GM23338 (cell line): ENCODE results near the gene TAPBP. TPM values are rescaled to one million over a fixed set of nuclear protein-coding genes. Genes with fewer than 3 reads are reported as not detected.

Experiments
- ATAC-seq: fragments of 200-7000 bp; cut with Tn5 transposase; 3 replicates; pipeline ENCODE4 v1.9.1; 2020
- DNase-seq: peaks from one replicate; pipeline ENCODE4 v3.0.0-alpha.2; 2015; ENCODE audit warnings: low spot score
- H2AFZ ChIP-seq: fragments of 200-600 bp; sonication (generic); 2 replicates; pipeline ENCODE4 v1.8.0; 2016; ENCODE audit warnings: antibody characterized with exemption, mild to moderate bottlenecking, moderate library complexity
- H3F3A ChIP-seq: fragments of 200-600 bp; sonication (generic); replicated peaks from 2 replicates; pipeline ENCODE4 v1.8.0; 2017; ENCODE audit warnings: antibody characterized with exemption, mixed run types, low read depth
- H3K27ac ChIP-seq: fragments of 200-600 bp; sonication (generic); 2 replicates; pipeline ENCODE4 v1.6.1; 2016; ENCODE audit warnings: low read depth
- H3K27me3 ChIP-seq: fragments of 200-600 bp; sonication (generic); 2 replicates; pipeline ENCODE4 v1.8.0; 2016; ENCODE audit warnings: mild to moderate bottlenecking, mixed run types, moderate library complexity; ENCODE audit not compliant: insufficient read depth
- H3K36me3 ChIP-seq: fragments of 200-600 bp; sonication (generic); 2 replicates; pipeline ENCODE4 v1.8.0; 2016; ENCODE audit warnings: mild to moderate bottlenecking; ENCODE audit not compliant: insufficient read depth
- H3K4me1 ChIP-seq: fragments of 200-600 bp; sonication (generic); 2 replicates; pipeline ENCODE4 v1.8.0; 2016; ENCODE audit warnings: mild to moderate bottlenecking, moderate library complexity; ENCODE audit not compliant: insufficient read depth
- H3K4me2 ChIP-seq: fragments of 200-600 bp; sonication (generic); 2 replicates; pipeline ENCODE4 v1.7.1; 2017; ENCODE audit warnings: mixed run types
- H3K4me3 ChIP-seq: fragments of 200-600 bp; sonication (generic); 2 replicates; pipeline ENCODE4 v1.6.1; 2016; ENCODE audit warnings: mixed run types
- H3K79me2 ChIP-seq: fragments of 200-600 bp; sonication (generic); replicated peaks from 2 replicates; pipeline ENCODE4 v1.8.0; 2017; ENCODE audit warnings: mild to moderate bottlenecking; ENCODE audit not compliant: insufficient read depth
- H3K9me2 ChIP-seq: fragments of 200-600 bp; sonication (generic); 2 replicates; pipeline ENCODE4 v1.8.0; 2017; ENCODE audit not compliant: insufficient read depth
- H4K20me1 ChIP-seq: fragments of 200-600 bp; sonication (generic); replicated peaks from 2 replicates; pipeline ENCODE4 v1.8.0; 2017; ENCODE audit warnings: mild to moderate bottlenecking; ENCODE audit not compliant: insufficient read depth
- H3K27ac Mint-ChIP-seq: 2 replicates; pipeline ENCODE4 v1.8.0; 2020; ENCODE audit warnings: inconsistent platforms, mild to moderate bottlenecking, moderate library complexity, mixed read lengths
- H3K27me3 Mint-ChIP-seq: 3 replicates; pipeline ENCODE4 v1.8.0; 2022; ENCODE audit warnings: low read depth, mild to moderate bottlenecking, moderate library complexity, mixed read lengths, inconsistent platforms; ENCODE audit not compliant: insufficient read depth, poor library complexity
- H3K36me3 Mint-ChIP-seq: 3 replicates; pipeline ENCODE4 v1.8.0; 2021; ENCODE audit warnings: low read depth, mild to moderate bottlenecking, inconsistent platforms, moderate library complexity, mixed read lengths
- H3K4me1 Mint-ChIP-seq: 3 replicates; pipeline ENCODE4 v1.8.0; 2020; ENCODE audit warnings: mild to moderate bottlenecking, inconsistent platforms, mixed read lengths
- H3K4me3 Mint-ChIP-seq: 3 replicates; pipeline ENCODE4 v1.8.0; 2021; ENCODE audit warnings: moderate library complexity, mild to moderate bottlenecking, inconsistent platforms, mixed read lengths
- H3K9me3 Mint-ChIP-seq: 3 replicates; pipeline ENCODE4 v1.8.0; 2020; ENCODE audit warnings: moderate library complexity, mild to moderate bottlenecking, inconsistent platforms, mixed read lengths
- CREB1 ChIP-seq: fragments of 250-450 bp; sonication (Bioruptor Pico); IDR thresholded peaks from 2 replicates; pipeline ENCODE4 v1.5.0; 2020; ENCODE audit warnings: low read depth, mild to moderate bottlenecking, moderate library complexity
- CTCF ChIP-seq, 2 experiments: fragments of 200-600 bp in 1 of 2; sonication (generic) in 1 of 2; conservative IDR thresholded peaks; 2 replicates each; pipeline versions ENCODE4 v1.5.1 to v1.6.1; 2016 to 2017; ENCODE audit warnings: antibody characterized with exemption in 2 of 2, low read depth in 2 of 2, mild to moderate bottlenecking in 2 of 2, moderate library complexity in 1 of 2
- ETS1 ChIP-seq: IDR thresholded peaks from 2 replicates; pipeline ENCODE4 v1.6.1; 2016; ENCODE audit warnings: antibody characterized with exemption
- EZH2 ChIP-seq: fragments of 200-600 bp; sonication (generic); IDR thresholded peaks from one replicate; pipeline ENCODE4 v1.8.0; 2017; ENCODE audit warnings: antibody characterized with exemption, mild to moderate bottlenecking, low read depth; ENCODE audit not compliant: unreplicated experiment
- EZH2phosphoT487 ChIP-seq: fragments of 200-600 bp; sonication (generic); IDR thresholded peaks from one replicate; pipeline ENCODE4 v1.8.1; 2018; ENCODE audit warnings: antibody characterized with exemption; ENCODE audit not compliant: unreplicated experiment
- JUNB ChIP-seq: IDR thresholded peaks from one replicate; pipeline ENCODE4 v1.6.1; 2016; ENCODE audit warnings: antibody characterized with exemption; ENCODE audit not compliant: unreplicated experiment
- NANOG ChIP-seq: IDR thresholded peaks from 2 replicates; pipeline ENCODE4 v1.6.1; 2016; ENCODE audit warnings: antibody characterized with exemption, borderline replicate concordance
- POLR2AphosphoS5 ChIP-seq: IDR thresholded peaks from 2 replicates; pipeline ENCODE4 v1.6.1; 2016; ENCODE audit warnings: antibody characterized with exemption, low read depth
- STAT1 ChIP-seq: IDR thresholded peaks from one replicate; pipeline ENCODE4 v1.6.1; 2016; ENCODE audit warnings: antibody characterized with exemption; ENCODE audit not compliant: unreplicated experiment
- ZNF114 ChIP-seq: fragments of 250-450 bp; sonication (Bioruptor Pico); IDR thresholded peaks from 2 replicates; pipeline ENCODE4 v1.5.0; 2020; ENCODE audit warnings: mild to moderate bottlenecking, moderate library complexity
- polyA plus RNA-seq: library from polyadenylated mRNA; unstranded; fragments of >200 nt; fragmentation: Nextera tagmentation; extraction: Ambion mirVana; gene quantifications from 2 replicates; pipeline ENCODE4 v1.2.1, GENCODE V29; 2016
- total RNA-seq: library from RNA; depleted of rRNA; stranded (reverse); fragments of >200 nt; shearing (Covaris generic); gene quantifications from 2 replicates; pipeline ENCODE4 v1.2.3, GENCODE V29; 2014

The TAPBP gene
- total and polyA plus RNA-seq, 2 experiments from 2014 or later = 19.9 to 37.5 TPM

GRCh38 chr6:33296797-33297405 lies 17.0 kb downstream of the TAPBP start (continued):
- TF ChIP-seq JUNB (no peak), ZNF114 (CRISPR knock-in tag) (no peak), EZH2 (no peak), EZH2phosphoT487 (no peak), ETS1 (no peak)

DNA sequence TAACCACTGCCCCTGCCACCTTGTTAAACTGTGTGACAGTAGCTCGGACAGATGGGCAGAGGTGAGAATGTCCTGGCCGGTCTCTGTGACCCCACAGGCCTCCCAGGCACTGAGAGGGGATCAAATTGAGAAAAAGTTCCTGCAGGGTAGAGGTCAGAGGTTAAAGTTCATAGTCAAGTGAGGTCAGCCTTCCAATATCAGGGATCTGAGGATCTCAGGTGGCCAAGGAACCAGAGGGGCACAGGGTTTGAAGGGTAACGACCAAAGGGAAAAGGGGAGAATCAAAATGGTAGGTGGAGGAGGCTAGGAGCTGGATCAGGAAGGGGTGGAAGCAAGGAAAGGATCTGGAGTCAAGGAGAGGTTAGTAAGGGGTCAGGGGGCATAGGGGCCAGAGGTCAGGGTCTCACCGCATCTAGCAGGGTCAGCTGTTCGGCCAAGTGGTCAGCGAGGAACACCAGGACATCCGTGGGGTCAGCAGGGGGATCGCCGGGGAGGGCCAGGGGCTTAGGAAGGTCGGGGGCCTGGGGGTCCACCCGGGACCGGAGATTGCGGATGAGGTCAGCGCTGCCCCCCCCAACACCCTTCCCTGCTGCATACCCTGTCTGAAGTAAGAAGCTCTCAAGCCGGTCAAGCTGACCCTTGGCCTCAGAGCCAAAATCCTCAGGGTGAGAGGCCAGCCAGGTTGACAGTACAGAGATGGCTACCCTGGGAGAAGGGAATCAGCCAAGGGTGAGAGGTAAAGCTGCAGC lies 18.1 kb downstream of the TAPBP start:
- Histone ChIP-seq H3K36me3 (no peaks in the 10 kb centered on the region), H3F3A (peaks cover 21% of the 10 kb centered on the region; the same call in 1 of the 2 replicates), H3K79me2 (peaks cover 18% of the 10 kb centered on the region), H4K20me1 (peaks cover 9% of the 10 kb centered on the region; the same call in 1 of the 2 replicates), H3K4me1 (no peaks in the 10 kb centered on the region), H3K27ac (no peak overlapping the region), H3K9me2 (no peaks in the 10 kb centered on the region), H3K27me3 (no peaks in the 10 kb centered on the region), H3K4me2 (no peak overlapping the region), H3K4me3 (no peak overlapping the region), H2AFZ (no peak overlapping the region)
- no peaks in the 10 kb centered on the region for H3K9me3 Mint-ChIP-seq
- H3K4me3 Mint-ChIP-seq = peak overlapping the region; percentile 97
- DNase-seq (no peak), ATAC-seq (no peak)
- TF ChIP-seq STAT1 = no peak
- no peak overlapping the region; the same call in 1 of the 2 replicates for H3K27ac Mint-ChIP-seq
- peaks cover 23% of the 10 kb centered on the region for H3K27me3 Mint-ChIP-seq
- H3K4me1 Mint-ChIP-seq = peaks cover 28% of the 10 kb centered on the region
- peaks cover 36% of the 10 kb centered on the region for H3K36me3 Mint-ChIP-seq

GRCh38 chr6:33294086-33294823 lies 19.6 kb downstream of the TAPBP start:
- peaks cover 7% of the 10 kb centered on the region for H3K4me1 ChIP-seq
- Mint-ChIP-seq H3K27me3 (peaks cover 14% of the 10 kb centered on the region), H3K9me3 (no peaks in the 10 kb centered on the region), H3K27ac (no peak overlapping the region), H3K4me3 (no peak overlapping the region), H3K4me1 (peaks cover 28% of the 10 kb centered on the region), H3K36me3 (peaks cover 34% of the 10 kb centered on the region)
- no peak overlapping the region for H3K4me3 ChIP-seq
- H3K36me3 ChIP-seq = no peaks in the 10 kb centered on the region
- H3K9me2 ChIP-seq = no peaks in the 10 kb centered on the region
- ATAC-seq = no peak
- no peak overlapping the region for H2AFZ ChIP-seq
- no peak overlapping the region for H3K4me2 ChIP-seq
- H3F3A ChIP-seq = peaks cover 14% of the 10 kb centered on the region; the same call in 1 of the 2 replicates
- no peak overlapping the region for H3K27ac ChIP-seq
- no peaks in the 10 kb centered on the region for H3K27me3 ChIP-seq
- peaks cover 22% of the 10 kb centered on the region for H3K79me2 ChIP-seq
- DNase-seq = no peak
- peaks cover 3% of the 10 kb centered on the region; the same call in 1 of the 2 replicates for H4K20me1 ChIP-seq
- TF ChIP-seq STAT1 (no peak), CREB1 (no peak), POLR2AphosphoS5 (no peak), CTCF (conservative IDR thresholded peaks at IDR 0.05; ENCODE audit: low read depth in 2 of 2) (no peak), NANOG (no peak)
